ENCODE measurements around the gene RPL21.
"Not testable (repeated sequence)": the region's sequence is repeated elsewhere in the genome, so short reads cannot be mapped to it uniquely, and the experiment has no call there.

The RPL21 gene

GRCh38 chr13:27251166-27252091 lies at the start of gene RPL21:
RPL21 (plus strand) TSS chr13:27251558; CDS start chr13:27253777, 2,219 bp downstream.
- peak; percentile 89 for DNase-seq

- DNase-seq = no peak
These were observed 49.7 kb upstream of the RPL21 start for GRCh38 chr13:27201661-27202060.

DNA sequence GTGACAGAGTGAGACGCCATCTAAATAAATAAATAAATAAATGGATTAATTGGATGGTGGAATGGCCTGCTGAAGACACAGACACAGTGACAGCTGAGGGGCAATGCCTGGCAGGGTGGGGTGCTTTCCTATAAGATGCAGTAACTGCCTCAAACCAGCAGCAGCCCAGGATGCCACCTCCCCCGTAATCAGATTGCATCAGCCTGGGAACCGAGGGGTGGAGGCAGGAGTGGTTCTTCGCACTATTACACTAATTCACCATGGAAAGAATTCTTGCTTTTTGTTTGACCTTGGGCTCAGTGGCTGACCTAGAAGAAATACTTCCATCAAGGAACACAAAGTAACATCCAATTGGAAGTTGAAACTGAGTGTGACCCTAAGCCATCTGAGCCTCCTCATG lies 48.2 kb upstream of the RPL21 start:
- no peak for DNase-seq

- no peak for DNase-seq
These were observed 47.5 kb upstream of the RPL21 start for GRCh38 chr13:27203854-27204253.

DNA sequence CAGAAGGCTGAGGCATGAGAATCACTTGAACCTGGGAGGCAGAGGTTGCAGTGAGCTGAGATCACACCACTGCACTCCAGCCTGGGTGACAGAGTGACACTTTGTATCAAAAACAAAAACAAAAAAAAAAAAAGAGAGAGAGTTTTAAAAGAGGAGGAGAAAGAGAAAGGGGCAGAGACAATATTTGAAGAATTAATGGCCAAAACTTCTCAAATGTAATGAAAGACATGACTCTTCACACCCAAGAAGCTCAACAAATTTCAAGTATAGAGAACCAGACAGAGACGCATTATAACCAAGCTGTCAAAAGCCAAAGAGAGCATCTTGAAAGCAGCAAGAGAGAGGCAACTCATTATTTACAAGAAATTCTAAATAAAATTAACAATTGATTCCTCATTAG lies 42.8 kb upstream of the RPL21 start:
- DNase-seq = no peak

DNA sequence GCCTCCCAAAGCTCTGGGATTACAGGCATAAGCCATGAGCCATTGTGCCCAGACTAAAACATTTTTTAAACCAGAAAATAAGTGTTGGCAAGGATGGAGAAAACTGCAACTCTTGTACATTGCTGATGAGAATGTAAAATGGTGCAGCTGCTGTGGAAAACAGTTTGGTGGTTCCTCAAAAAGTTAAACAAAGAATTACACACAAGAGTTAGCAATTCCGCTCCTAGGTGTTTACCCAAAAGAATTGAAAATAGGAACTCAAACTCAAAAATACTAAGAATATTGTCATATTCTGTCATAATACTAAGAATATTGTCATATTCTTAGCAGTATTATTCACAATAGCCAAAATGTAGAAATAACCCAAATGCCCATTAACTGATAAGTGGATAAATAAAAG lies 40.1 kb upstream of the RPL21 start:
- DNase-seq = no peak

DNA sequence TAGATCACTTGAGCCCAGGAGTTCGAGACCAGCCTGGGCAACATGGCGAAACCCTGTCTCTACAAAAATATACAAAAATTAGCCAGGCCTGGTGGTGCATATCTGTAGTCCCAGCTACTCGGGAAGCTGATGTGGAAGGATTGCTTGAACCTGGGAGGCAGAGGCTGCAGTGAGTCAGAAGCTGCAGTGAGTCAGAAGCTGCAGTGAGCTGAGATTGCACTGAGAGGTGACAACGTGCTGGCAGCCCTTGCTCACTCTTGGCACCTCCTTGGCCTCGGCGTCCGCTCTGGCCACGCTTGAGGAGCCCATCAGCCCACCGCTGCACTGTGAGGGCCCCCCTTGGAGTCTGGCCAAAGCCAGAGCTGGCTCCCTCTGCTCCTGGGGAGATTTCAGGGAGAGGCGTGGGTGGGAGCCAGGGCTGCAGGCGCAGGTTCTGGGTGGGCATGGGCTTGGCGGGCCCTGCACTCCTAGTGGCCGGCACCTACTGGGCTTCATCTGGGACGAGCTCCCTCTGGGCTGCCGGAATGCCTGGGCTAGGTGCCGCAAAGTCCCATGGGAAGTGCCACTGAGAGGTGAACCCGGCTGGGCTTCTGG lies 39.5 kb upstream of the RPL21 start:
- no peak for DNase-seq

GRCh38 chr13:27213386-27213785 lies 38.0 kb upstream of the RPL21 start:
- DNase-seq = not testable (repeated sequence)

GRCh38 chr13:27217791-27218190 lies 33.6 kb upstream of the RPL21 start:
- not testable (repeated sequence) for DNase-seq

- not testable (repeated sequence) for DNase-seq
These were observed 32.5 kb upstream of the RPL21 start for GRCh38 chr13:27218861-27219260.

GRCh38 chr13:27219611-27220010 lies 31.7 kb upstream of the RPL21 start:
- DNase-seq = no peak

DNA sequence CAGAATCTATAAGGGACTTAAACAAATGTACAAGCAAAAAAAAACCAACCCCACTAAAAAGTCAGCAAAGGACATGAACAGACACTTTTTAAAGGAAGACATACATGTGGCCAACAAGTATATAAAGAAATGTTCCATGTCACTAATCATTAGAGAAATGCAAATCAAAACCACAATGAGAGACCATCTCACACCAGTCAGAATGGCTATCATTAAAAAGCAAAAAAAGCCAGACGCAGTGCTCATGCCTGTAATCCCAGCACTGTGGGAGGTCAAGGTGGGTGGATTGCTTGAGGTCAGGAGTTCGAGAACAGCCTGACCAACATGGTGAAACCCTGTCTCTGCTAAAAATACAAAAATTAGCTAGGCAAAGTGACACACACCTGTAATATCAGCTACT lies 29.3 kb upstream of the RPL21 start:
- DNase-seq = not testable (repeated sequence)

GRCh38 chr13:27226991-27227390 lies 24.4 kb upstream of the RPL21 start:
- no peak for DNase-seq

DNA sequence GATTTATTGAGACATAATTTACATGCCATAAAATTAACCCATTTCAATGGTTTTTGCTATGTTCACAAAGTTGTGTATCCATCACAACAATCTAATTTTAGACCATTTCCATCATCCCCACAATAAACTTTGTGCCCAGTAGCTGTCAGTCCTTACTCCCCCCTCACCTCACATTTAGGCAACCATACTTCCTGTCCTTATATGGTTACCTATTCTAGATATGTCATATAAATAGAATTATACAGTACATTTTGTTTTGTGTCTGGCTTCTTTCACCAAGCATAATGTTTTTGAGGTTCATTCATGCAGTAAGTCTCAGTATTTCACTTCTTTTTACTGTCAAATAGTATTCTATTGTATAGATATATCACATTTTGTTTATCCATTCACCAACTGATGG lies 23.2 kb upstream of the RPL21 start:
- no peak for DNase-seq

DNA sequence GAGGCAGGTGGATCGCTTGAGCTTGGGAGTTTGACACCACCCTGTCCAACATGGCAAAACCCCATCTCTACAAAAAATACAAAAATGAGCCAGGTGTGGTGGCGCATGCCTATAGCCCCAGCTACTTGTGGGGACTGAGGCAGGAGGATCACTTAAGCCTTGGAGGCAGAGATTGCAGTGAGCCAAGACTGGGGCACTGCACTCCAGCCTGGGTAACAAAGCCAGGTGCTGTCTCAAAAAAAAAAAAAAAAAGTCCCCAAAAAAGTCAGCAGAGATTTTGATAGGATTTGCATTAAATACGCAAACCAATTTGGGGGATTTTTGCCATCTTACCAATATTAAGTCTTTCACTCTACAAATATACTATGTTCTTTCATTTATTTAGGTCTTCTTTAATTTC lies 21.7 kb upstream of the RPL21 start:
- no peak for DNase-seq

DNA sequence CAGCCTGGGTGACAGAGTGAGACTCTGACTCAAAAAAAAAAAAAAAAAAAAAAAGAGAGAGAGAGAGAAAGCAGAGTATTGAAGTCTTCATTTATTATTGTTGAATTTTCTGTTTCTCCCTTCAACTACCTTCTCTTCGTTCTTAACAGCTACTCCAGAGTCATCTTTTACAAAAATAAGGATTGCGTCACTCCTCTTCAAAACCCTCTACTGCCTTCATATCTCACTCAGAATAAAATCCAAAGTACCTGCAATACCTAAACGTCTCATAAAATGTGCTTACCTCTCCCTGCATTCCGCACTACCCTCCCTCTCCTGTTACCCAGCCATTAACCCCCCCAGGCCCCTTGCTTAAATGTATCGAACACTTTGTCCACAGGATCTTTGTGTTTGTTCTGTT lies 17.4 kb upstream of the RPL21 start:
- no peak for DNase-seq

DNA sequence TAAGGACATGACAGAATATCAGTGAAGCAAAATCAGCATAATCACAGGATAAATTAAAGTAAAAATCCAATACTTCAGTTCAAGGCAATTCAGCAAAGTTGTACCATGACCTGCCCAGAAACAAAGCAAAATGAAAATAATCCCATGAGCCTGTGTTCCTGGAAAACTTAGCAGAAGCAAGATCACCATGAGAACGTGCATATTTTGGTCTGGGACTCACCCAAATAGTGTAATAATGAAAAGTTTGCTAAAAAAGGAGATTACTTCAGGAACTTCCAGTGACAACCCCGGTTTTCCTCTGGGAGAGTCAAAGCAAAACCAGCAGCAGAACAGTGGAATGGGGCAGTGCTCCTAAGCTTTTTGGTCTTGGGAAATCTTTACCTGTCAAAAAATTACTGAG lies 14.9 kb upstream of the RPL21 start:
- no peak for DNase-seq

- no peak for DNase-seq
These were observed 8.7 kb upstream of the RPL21 start for GRCh38 chr13:27242702-27243101.

DNA sequence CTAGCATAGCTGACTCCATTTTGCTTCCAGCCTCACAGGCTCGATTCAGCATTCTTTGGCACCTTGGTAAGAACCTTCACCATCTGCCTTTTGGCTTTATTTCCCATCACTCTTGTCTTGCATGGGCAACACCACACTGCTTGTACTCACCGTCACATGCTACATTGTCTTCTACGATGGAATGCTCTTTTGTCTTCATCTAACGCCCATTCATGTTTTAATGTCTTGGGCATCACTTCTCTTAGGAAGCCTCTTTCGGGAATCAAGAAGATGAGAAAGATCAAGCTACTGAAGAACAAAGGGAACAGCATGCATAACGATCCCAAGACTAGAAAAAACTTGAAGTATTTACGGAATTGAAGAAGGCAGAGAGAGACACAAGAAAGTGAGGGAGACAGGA lies 5.7 kb upstream of the RPL21 start:
- no peak for DNase-seq

DNA sequence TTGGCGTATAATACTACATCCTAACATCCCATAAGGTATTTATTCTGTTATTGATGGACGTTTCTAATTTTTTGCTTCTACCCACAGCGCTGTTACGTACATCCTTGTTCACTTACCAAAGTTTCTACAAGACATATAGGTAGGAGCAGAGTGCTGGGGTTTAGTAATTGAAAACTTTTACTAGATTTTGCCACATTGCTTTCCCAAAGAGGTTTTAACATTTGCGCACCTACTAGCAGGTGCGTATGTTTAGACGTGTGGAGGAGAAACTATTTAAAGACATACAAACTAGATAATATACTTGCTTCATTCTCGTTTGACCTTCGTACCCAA lies 559 bp upstream of the RPL21 start:
- no peak for DNase-seq

DNA sequence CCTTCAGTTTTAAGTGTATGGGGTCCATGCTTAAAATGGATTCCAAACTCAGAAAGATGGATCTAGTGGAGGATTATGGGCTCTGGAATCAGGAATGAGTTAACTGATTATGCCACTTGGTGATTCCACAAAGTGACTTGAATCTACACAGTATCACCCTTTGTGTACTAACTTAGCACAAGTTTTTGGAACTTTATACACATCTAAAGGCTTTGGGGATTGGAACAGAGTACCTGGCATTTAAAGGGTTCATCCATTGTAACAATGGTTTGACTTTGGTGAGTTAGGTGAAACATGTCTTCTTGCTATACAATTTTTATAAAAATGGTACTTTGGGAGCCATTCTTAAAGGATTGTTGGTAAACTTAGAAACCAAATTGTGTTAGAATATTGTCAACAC lies 1.1 kb downstream of the RPL21 start:
- no peak for DNase-seq

- no peak for DNase-seq
These were observed 5.8 kb downstream of the RPL21 start for GRCh38 chr13:27257233-27257568.

DNA sequence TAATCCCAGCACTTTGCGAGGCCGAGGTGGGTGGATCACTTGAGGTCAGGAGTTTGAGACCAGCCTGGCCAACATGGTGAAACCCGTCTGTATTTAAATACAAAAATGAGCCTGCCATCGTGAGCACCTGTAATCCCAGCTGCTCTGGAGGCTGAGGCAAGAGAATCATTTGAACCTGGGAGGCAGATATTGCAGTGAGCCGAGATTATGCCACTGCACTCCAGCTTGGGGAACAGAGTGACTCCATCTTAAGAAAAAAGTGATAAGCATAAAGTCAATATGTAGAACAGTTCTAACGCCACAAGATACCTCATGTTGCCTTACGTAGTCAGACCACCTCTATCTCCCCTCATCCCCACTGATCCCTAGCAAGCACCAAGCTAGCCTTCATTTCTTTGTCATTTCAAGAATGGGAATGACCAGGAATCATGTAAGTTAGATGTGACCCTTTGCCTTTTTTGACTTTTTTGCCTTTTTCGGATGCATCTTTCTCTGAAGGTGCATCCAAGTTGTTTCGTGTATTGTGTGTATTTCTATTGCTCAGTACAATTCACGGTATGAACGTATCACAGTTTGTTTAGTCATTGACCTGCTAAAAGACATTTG lies 6.4 kb downstream of the RPL21 start:
- DNase-seq = no peak

DNA sequence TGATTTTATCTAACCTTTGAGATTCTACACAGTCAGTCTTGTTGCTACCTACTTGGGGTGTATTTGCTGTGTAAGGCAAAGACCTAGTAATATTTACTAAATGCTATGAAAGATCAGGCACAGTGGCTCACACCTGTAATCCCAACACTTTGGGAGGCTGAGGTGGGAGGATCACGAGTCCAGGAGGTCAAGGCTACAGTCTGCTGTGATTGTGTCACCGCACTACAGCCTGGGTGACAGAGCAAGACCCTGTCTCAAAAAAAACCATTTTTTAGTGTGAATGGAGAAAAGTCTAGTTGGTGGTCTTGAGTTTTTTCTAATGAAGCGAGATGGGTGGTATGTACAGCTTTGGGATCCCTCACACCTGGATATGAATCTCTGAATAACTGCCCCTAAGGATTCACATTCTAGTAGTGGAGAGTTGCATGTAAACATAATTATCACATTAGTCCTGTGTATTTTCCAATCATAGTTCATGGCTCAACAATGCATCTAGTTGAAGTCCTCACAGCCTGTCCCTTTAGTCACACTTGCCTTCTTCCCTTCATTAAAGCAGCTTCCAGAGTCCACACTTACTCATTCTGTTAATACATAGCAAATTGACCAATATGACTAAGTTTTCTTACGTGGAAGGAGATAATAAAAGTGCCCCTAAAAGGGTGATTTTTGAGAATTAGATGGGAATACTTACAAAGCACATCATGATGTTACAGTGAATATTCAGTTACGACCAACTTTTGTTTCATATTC lies 7.5 kb downstream of the RPL21 start:
- DNase-seq = no peak

Measured in CD4-positive, alpha-beta T cell treated with Interleukin-4 for 4 hours (primary cell).